AG04450 (cell line): ENCODE data around the gene CNTD1. TPM values are rescaled to one million over a fixed set of nuclear protein-coding genes. Genes with fewer than 3 reads are reported as not detected.
A peak's percentile ranks its signal among the peaks of the same experiment; 100 is the strongest.

Experiments used
- CTCF ChIA-PET: fragments of 300-600, 350-600 bp; formaldehyde crosslinking; extraction: SDS; loops from one replicate; lab custom pipeline; 2022; ENCODE audit warnings: antibody characterized with exemption, inconsistent platforms; lab: Charles Lee
- POLR2A ChIA-PET: fragments of 350-600 bp; formaldehyde crosslinking; extraction: SDS; loops from one replicate; lab custom pipeline; 2021; ENCODE audit warnings: antibody characterized with exemption, inconsistent platforms; lab: Yijun Ruan, JAX
- DNase-seq: peaks from one replicate; pipeline ENCODE4 v3.0.0-alpha.2; 2011; ENCODE audit warnings: low read depth, low spot score
- H3K27ac ChIP-seq: one replicate; pipeline ENCODE4 v1.5.1; 2012; ENCODE audit warnings: low read depth, low read length, control low read depth
- H3K27me3 ChIP-seq: one replicate; pipeline ENCODE4 v1.6.0; 2012; ENCODE audit warnings: low read length; ENCODE audit not compliant: control insufficient read depth, insufficient read depth
- H3K4me3 ChIP-seq: 2 replicates; pipeline ENCODE4 v1.5.1; 2011; ENCODE audit warnings: mild to moderate bottlenecking, low read depth, low read length, control low read depth
- H3K9me3 ChIP-seq: 2 replicates; pipeline ENCODE4 v1.5.1; 2012; ENCODE audit warnings: low read length; ENCODE audit not compliant: control insufficient read depth, insufficient read depth
- CTCF ChIP-seq: IDR thresholded peaks from 2 replicates; pipeline ENCODE4 v1.5.1; 2011; ENCODE audit warnings: low read depth, low read length, control low read depth, inconsistent platforms
- polyA plus RNA-seq: library from polyadenylated mRNA; depleted of rRNA; stranded (reverse); fragments of >200 nt; gene quantifications from 2 replicates; pipeline ENCODE4 v1.2.3, GENCODE V29; 2011

Gene CNTD1
- polyA plus RNA-seq, 1 experiment: 0.09 TPM

DNA sequence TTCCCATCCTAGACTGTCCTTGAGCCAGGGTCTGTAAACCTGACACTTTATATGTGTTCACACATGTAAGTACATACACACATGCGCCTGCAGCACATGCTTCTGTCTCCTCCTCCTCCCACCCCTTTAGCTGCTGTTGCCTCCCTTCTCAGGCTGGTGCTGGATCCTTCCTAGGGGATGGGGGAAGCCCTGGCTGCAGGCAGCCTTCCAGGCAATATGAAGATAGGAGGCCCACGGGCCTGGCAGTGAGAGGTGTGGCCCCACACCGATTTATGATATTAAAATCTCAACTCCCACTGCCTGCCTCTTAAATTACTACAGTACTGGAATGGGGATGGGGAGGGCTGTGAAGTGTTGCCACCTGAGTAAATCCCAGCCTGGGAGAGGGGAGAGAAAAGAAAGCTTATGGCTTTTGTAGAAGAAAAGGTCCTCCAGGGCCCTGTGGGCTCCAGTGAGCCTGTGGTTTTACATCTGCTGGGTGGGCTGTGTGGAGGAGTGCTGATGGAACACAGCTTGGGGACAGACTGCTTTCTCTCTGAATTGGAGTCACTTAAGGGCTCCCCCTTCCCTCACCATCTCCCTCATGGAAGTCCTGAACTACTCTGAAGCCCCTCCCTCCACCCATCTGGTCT is 19.2 kb upstream of the CNTD1 start:
- Histone ChIP-seq H3K9me3 (no peaks in the 10 kb centered on the region; the same call in 1 of the 2 replicates), H3K27ac (no peak overlapping the region), H3K27me3 (no peaks in the 10 kb centered on the region), H3K4me3 (no peak overlapping the region)
- TF ChIP-seq CTCF: no peak
- CTCF ChIA-PET: interaction anchor here (1.4 kb wide), 2 partner anchors 16 to 201 kb away, joined by 4 to 6 read pairs; no protein-coding TSS in a partner anchor
- no peak for DNase-seq
- POLR2A ChIA-PET: no interaction called here

DNA sequence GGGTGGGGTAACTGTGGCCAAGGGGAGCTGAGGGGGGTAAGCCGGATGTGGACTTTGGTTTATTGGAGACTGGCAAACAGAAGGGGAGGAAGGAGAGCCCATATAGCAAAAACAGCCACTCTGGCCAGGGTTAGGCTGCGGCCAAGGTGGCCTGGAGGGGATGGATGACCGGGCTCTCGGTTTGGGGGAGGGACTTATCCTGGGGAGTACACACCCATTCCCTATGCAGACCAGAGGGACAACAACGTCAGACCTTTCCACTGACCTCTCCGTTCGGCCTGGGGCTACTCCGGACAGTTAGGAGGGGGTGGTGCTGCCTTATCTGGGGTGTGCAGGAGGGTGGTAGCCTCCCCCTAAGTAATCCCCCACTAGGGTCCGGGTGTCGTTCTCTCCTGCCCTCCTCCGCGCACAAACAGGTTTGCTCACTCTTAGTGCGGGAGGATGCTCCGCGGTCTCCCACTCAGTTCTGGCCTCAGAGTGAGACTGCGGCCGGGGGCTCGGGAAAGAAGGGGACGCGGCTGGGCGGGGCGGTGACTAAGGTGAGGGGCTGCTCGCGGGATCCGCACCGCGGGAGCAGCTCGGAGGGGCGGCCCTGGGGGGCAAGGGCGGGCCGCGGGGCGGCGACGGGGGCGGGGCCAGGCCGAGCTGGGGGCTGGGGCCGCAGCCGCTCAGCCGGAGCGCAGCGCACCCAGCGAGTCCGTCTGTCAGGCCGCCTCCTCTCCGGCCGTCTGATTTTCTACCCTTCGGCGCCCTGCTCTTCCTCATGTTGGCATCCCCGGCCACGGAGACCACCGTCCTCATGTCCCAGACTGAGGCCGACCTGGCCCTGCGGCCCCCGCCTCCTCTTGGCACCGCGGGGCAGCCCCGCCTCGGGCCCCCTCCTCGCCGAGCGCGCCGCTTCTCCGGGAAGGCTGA is 18.5 kb upstream of the CNTD1 start, which contains the start of gene WNK4:
Gene WNK4, plus strand, starts transcription at position 675 of the 915 bp plus-strand sequence. Its CDS starts 89 bp downstream, at position 764.
- TF ChIP-seq CTCF: no peak
- H3K27me3 ChIP-seq: no peaks in the 10 kb centered on the region
- H3K9me3 ChIP-seq: peaks cover 3% of the 10 kb centered on the region; the same call in 1 of the 2 replicates
- ChIA-PET POLR2A (interaction anchor here (1.2 to 1.6 kb wide), 4 partner anchors 10 to 44 kb away, joined by 3 to 6 read pairs (median 6); partner anchors contain the start of gene BECN1), CTCF (interaction anchor here (0.6 to 1.4 kb wide), 3 partner anchors 17 to 202 kb away, joined by 3 to 6 read pairs (median 4); no protein-coding TSS in a partner anchor)
- H3K27ac ChIP-seq: peak within 1 kb of the TSS; percentile 47
- H3K4me3 ChIP-seq: peak within 1 kb of the TSS; percentile 68
- DNase-seq: no peak

DNA sequence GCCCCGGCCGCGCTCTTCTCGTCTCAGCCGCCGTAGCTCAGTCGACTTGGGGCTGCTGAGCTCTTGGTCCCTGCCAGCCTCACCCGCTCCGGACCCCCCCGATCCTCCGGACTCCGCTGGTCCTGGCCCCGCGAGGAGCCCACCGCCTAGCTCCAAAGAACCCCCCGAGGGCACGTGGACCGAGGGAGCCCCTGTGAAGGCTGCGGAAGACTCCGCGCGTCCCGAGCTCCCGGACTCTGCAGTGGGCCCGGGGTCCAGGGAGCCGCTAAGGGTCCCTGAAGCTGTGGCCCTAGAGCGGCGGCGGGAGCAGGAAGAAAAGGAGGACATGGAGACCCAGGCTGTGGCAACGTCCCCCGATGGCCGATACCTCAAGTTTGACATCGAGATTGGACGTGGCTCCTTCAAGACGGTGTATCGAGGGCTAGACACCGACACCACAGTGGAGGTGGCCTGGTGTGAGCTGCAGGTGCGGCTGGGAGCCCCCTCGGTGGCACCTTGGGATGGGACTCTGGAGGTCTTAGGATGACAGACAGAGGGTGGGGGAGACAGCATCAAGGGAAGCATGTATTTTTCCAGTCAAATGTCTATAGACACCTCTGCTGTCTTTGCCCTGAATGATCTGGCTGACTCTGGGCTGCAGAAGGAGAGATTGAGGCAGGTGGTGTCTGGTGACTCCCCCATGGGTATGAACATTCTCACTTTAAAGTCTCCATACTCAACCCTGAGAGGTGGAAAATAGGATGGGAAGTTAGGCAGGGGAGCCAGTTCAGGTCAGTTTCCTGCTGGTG is 17.6 kb upstream of the CNTD1 start:
- peak overlapping the region; percentile 68 for H3K4me3 ChIP-seq
- no peak for TF ChIP-seq CTCF
- no peaks in the 10 kb centered on the region for H3K27me3 ChIP-seq
- H3K9me3 ChIP-seq: peaks cover 5% of the 10 kb centered on the region; the same call in 1 of the 2 replicates
- no peak overlapping the region for H3K27ac ChIP-seq
- POLR2A ChIA-PET: interaction anchor here (0.6 to 1.6 kb wide), 6 partner anchors 11 to 817 kb away, joined by 3 to 6 read pairs (median 4); partner anchors contain the start of genes BECN1 and COA3
- no peak for DNase-seq
- CTCF ChIA-PET: interaction anchor here (0.6 to 1.4 kb wide), 3 partner anchors 17 to 203 kb away, joined by 3 to 6 read pairs (median 4); no protein-coding TSS in a partner anchor

- Histone ChIP-seq H3K9me3 (peaks cover 5% of the 10 kb centered on the region; the same call in 1 of the 2 replicates), H3K4me3 (peak overlapping the region; percentile 68), H3K27ac (no peak overlapping the region), H3K27me3 (no peaks in the 10 kb centered on the region)
- POLR2A ChIA-PET: interaction anchor here (0.6 to 1.4 kb wide), 3 partner anchors 17 to 22 kb away, joined by 3 to 6 read pairs (median 3); partner anchors contain the start of gene COA3
- CTCF ChIA-PET: interaction anchor here (1.3 to 1.4 kb wide), 2 partner anchors 18 to 204 kb away, joined by 3 to 5 read pairs; partner anchors contain the start of gene PSMC3IP
- TF ChIP-seq CTCF: no peak
- DNase-seq: no peak
Observed at GRCh38 chr17:42781639-42782165, 17.0 kb upstream of the CNTD1 start.
